ENCODE measurements around the gene CNIH4.
A peak's percentile ranks its signal among the peaks of the same experiment; 100 is the strongest.
"Not testable (repeated sequence)": the region's sequence is repeated elsewhere in the genome, so short reads cannot be mapped to it uniquely, and the experiment has no call there.

Gene CNIH4

GRCh38 chr1:224356685-224357625, at the start of gene CNIH4:
Gene CNIH4, plus strand, starts transcription at chr1:224356879. Its CDS starts 46 bp downstream, at chr1:224356925.
- peak; percentile 95 for DNase-seq

DNA sequence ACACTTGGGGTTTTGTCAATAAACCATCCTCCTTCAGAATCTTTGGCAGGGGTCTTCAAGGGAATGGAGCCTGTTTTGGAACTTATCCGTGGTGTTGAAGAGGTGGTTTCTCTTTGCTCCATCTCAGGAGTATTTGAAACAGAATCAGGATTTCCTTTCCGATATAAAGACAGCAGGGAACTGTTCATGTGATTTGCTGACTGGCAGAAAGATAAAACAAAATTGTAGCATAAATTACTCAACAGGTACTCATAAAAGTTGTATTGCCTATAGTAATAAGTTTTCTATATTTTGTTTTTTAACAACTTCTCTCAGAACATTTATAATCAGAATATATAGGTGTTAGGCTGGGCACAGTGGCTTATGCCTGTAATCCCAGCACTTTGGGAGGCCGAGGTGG, 48.6 kb upstream of the CNIH4 start:
- DNase-seq, result no peak

- DNase-seq, result not testable (repeated sequence)
Measured at GRCh38 chr1:224311503-224311902, 45.2 kb upstream of the CNIH4 start.

DNA sequence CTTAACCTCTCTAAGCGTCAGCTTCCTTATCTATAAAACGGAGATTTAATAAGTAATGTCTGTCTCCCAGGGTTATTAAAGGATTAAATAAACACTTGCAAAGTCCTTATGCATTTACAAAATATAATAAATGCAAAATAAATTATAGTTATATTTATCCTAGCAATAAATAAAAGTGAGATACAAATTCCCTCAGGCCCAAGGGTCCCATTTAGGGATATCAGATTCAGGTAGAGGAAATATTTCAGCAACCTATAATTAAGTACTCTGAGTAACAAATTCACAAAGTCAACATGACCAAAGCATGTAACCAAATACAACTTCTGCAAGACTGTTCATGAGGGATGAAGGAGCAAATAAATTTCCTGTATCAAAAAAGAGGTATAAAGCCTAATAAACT, 44.7 kb upstream of the CNIH4 start:
- DNase-seq, result no peak

GRCh38 chr1:224317383-224318045, 39.2 kb upstream of the CNIH4 start:
- no peak for DNase-seq

GRCh38 chr1:224321706-224322105, 35.0 kb upstream of the CNIH4 start:
- no peak for DNase-seq

DNA sequence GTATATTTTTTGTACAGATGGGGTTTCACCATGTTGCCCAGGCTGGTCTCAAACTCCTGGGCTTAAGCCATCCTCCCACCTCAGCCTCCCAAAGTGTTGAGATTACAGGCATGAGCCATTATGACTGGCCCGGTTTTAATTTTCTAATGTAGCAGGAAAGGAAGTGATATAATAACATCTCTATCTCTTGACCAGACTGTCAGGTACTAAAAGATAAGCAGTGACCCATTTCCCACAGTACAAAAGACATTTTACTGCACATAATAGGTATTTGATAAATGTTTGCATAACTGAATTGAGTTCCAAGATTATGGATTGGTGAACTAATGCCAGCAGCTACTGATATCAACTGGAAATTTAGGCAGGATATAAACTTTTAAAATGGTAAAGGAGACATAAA, 30.7 kb upstream of the CNIH4 start:
- no peak for DNase-seq

DNA sequence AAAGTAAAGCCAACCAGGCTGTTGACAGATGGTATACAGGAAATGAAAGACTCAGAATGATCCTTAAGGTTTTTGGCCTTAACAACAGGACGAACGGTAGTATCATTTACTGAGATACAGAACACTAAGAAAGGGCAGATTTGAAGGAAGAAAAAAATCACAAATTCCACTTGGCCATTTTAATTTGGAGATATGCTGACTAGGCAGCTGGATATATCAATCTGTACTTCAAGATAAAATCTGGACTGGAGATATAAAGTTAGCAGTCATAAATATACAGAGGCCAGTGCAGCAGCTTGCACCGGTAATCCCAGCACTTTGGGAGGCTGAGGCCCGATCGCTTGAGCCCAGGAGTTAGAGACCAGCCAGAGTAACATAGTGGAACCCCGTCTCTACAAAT, 28.0 kb upstream of the CNIH4 start:
- DNase-seq, result no peak

DNA sequence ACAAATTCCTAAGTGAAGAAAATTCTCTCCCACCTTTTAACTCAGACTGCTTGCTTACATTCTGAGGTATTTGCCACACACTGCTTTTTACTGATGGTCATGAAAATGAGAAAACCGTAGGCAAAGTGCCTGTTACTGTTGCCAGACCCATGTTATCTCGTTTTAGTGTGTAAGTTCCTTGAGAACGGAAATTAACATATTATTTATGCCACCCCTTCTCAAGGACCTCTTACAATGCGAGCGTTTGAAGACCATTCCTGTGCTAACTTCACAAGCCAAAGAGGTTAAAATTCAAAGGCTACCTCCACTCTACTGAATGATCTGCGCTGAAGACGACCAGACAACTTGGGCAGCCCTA, 27.2 kb upstream of the CNIH4 start:
- no peak for DNase-seq

DNA sequence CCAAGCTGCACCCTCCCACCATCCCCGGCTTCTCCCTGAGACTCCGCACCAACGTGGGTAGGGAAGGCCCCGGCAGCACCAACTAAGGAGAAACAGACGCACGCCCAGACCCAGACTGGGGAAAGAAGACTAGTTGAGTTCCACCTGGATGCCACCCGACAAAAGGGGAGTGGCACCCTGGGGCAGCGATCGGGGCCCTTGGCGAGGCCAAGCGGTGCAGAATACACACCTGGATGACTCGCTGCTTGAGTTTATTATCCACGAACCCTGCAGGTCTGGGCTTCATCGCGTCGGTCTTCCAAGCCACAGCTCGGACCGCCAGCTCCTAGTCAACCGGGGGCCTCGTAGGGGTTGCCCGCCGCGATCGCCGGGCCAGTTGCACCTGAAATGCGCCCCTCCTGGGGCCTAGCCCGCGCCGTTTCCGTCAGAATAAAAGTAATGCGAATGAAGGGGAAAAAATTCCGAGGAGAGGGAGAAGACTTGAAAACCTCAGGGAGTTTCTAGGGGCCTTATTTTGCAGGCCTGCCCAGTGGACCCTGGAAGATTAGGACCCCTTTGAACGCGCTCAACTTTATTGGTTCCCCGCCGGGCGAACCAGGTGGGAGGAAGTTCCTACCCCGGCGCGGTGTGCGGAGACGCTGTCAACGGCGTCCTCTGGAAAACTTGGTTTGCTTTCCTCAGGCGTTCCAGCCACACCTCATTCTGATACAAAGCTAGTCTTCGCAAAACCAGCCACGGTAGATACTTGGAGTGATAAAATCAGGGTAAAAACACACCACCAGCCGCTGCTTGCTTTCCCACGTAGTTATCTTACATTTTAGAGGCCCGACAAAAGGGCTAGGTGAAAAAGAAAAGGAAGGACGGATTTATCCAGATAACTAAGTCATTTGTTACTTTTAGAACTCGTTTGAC, 26.6 kb upstream of the CNIH4 start, which contains the start of gene NVL:
Gene NVL, minus strand, starts transcription at position 331 of the 912 bp plus-strand sequence. Its CDS starts 45 bp downstream, at position 286.
- peak; percentile 81 for DNase-seq

- DNase-seq, result no peak
Measured at GRCh38 chr1:224331326-224331725, 25.4 kb upstream of the CNIH4 start.

DNA sequence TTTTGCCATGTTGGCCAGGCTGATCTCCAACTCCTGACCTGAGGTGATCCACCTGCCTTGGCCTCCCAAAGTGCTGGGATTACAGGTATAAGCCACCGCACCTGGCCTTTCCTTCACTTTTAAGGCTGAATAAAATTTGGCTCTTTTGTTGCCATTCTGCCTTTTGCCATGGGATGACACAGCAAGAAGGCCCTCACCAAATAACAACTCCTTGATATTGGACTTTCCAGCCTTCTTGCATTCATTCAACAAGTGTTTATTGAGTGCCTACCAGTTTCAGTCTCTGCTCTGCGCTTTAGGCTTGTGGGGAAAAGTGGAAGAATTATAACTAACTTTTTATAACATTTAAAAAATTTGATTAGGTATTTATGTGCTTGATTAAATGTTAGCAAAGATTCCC, 24.9 kb upstream of the CNIH4 start:
- DNase-seq, result no peak

GRCh38 chr1:224333309-224333926, 23.3 kb upstream of the CNIH4 start:
- peak; percentile 73 for DNase-seq

DNA sequence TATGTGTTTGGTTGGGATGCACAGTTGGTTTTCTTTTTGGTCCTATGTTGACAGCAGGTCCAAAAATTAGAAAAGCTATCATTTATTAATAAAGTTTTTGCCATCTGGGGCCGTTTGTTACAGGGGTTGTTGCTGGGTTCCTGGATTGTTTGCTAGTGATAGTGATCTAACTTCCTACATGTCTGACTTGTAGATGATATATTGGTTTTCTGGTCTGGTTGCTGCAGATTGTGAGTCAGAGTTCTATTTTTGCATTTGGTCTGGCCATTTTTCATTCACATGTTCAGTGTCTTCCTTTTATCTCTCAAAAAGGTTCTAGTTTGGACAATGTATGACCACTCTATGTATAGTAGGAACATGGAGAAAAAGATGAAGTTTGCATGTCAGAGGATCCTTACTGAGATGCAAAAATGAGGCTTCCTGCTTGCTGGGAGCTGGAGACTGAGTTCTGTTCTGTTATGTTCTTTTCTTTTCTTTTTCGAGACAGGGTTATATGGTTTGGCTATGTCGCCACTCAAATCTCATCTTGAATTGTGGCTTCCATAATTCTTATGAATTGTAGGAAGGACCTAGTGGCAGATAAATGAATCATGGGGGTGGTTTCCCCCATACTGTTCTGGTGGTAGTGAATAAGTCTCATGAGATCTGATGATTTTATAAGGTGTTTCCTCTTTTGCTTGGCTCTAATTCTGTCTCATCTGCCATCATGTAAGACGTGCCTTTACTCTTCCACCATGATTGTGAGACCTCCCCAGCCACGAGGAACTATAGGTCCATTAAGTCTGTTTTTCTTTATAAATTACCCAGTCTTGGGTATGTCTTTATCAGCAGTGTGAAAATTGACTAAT, 22.5 kb upstream of the CNIH4 start:
- no peak for DNase-seq

DNA sequence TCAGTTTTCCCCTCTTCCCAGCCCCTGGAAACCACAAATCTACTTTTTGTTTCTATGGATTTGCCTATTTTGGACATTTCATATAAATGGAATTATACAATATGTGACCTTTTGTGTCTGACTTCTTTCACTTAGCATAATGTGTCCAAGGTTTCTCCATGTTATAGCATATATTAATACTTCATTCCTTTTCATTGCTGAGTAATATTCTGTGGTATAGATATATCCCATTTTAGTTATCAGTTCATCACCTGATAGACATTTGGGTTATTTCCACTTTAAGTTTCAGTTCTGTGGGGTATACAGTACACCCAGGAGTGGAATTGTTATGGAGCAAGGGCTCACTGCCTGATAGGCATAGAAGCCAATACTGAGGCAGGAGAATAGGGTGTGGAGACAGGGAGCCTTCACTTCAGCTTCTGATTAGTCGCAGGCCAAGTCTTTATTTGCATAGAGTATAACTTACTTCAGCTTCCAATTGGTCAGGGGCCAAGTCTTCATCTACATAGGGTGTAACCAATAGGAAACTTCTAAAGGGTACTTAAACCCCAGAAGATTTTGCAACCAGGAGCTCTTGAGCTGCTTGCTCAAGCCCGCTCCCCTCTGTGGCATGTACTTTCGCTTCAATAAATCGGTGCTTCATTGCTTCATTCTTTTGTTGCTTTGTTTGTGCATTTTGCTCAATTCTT, 18.4 kb upstream of the CNIH4 start:
- no peak for DNase-seq

DNA sequence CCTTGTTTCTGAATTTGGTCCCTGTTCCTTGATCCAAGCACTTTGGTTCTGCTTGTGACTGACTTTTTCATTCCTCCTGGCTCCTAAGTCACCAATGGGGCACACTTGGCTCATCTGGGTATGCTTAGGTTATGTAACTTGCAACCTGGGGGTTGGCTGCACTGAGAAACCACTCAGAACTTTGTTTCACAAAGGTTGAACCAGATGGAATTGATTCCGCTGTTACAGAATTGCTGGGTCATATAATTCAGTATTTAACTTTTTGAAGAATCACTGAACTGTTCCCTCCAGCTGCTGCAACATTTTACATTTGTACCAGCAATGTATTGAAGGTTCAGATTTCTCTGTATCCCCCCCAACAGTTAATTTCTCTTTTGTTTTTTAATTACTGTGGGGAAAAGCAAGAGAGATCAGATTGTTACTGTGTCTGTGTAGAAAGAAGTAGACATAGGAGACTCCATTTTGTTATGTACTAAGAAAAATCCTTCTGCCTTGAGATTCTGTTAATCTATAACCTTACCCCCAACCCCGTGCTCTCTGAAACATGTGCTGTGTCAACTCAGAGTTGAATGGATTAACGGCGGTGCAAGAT, 17.1 kb upstream of the CNIH4 start:
- no peak for DNase-seq

GRCh38 chr1:224340453-224341384, 16.0 kb upstream of the CNIH4 start:
- DNase-seq, result peak; percentile 31

GRCh38 chr1:224343679-224344078, 13.0 kb upstream of the CNIH4 start:
- DNase-seq, result no peak

DNA sequence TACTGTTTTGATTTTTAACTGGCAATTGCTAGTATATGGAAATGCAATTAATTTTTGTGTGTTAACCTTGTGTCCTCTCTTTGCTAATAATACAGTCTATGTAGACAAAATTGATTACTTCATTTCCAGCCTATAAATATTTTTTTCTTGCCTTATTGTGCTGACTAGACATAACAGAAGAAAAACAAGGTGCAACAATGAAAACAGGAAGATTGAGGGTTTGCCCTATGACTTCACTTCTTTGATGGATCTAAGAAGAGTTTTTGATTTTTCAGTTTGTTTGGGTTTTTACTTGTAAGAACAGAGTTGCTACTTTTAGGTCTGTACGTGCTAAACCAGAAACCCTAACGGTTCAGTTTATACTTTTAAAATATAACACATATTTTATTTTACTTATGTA, 8.5 kb upstream of the CNIH4 start:
- no peak for DNase-seq
